GM12801 (cell line): ENCODE results near the gene C7orf57.

ENCODE experiments used
- CTCF ChIP-seq: IDR thresholded peaks from one replicate; pipeline ENCODE4 v1.5.1; 2011; ENCODE audit warnings: control low read depth; ENCODE audit not compliant: insufficient read length; ENCODE audit errors: extremely low read depth

The C7orf57 gene

GRCh38 chr7:48040944-48041652 lies 5.8 kb downstream of the C7orf57 start:
- TF ChIP-seq CTCF = no peak

GRCh38 chr7:48041653-48041970 lies 6.3 kb downstream of the C7orf57 start:
- TF ChIP-seq CTCF = no peak

- TF ChIP-seq CTCF = no peak
Measured at GRCh38 chr7:48042216-48042615, 6.9 kb downstream of the C7orf57 start.

GRCh38 chr7:48042636-48043035 lies 7.3 kb downstream of the C7orf57 start:
- TF ChIP-seq CTCF = no peak

- no peak for TF ChIP-seq CTCF
Measured at GRCh38 chr7:48045195-48045765, 9.9 kb downstream of the C7orf57 start.

GRCh38 chr7:48046458-48046857 lies 11.1 kb downstream of the C7orf57 start:
- no peak for TF ChIP-seq CTCF

GRCh38 chr7:48048113-48048512 lies 12.8 kb downstream of the C7orf57 start:
- no peak for TF ChIP-seq CTCF
